GM23248 (cell line): Measurements from ENCODE around the gene ANKRD62.

Experiments used
- EZH2 ChIP-seq: fragments of 200-600 bp; sonication (generic); IDR thresholded peaks from 2 replicates; pipeline ENCODE4 v1.6.1; 2018; ENCODE audit warnings: antibody characterized with exemption, mild to moderate bottlenecking; ENCODE audit not compliant: insufficient read depth, poor library complexity, severe bottlenecking
- EZH2phosphoT487 ChIP-seq: fragments of 200-600 bp; sonication (generic); IDR thresholded peaks from 2 replicates; pipeline ENCODE4 v1.6.1; 2018; ENCODE audit warnings: antibody characterized with exemption, moderate library complexity, mild to moderate bottlenecking, low read depth; ENCODE audit not compliant: insufficient read depth

- TF ChIP-seq EZH2phosphoT487: no peak
- TF ChIP-seq EZH2: no peak
Measured at GRCh38 chr18:12162786-12163185, 69.1 kb downstream of the ANKRD62 start.
